ENCODE data around the gene DCTN4. TPM values are rescaled to one million over a fixed set of nuclear protein-coding genes. Genes with fewer than 3 reads are reported as not detected.

Gene DCTN4
- total RNA-seq, 3 donors from 2014 or later: 68.5 to 99.5 (median 83.4) TPM

- H3K36me3 ChIP-seq: no peaks in the 10 kb centered on the region
- H3K9me3 ChIP-seq: no peaks in the 10 kb centered on the region
- H3K27ac ChIP-seq: peak overlapping the region; percentile 95 to 98
- no peak for DNase-seq (ENCODE audit: low spot score in 2 of 2)
- intact Hi-C loops (cut with DNase I; ENCODE audit: low total_unique reads): no loop called here
- TF ChIP-seq POLR2A (IDR thresholded peaks at IDR 0.05): no peak
- no peak for TF ChIP-seq POLR2AphosphoS5 (IDR thresholded peaks at IDR 0.05)
- TF ChIP-seq CTCF (IDR thresholded peaks at IDR 0.05): no peak
- no peaks in the 10 kb centered on the region for H3K27me3 ChIP-seq
- peak overlapping the region; percentile 79 to 99 (median 98) for H3K4me3 ChIP-seq
- H3K4me1 ChIP-seq: peaks cover 0 to 9% of the 10 kb centered on the region in 2 donors
Measured at GRCh38 chr5:150700246-150700593, 58.6 kb downstream of the DCTN4 start.

- H3K4me1 ChIP-seq: peaks cover 0 to 4% of the 10 kb centered on the region in 2 donors
- peaks cover 24% of the 10 kb centered on the region for H3K36me3 ChIP-seq
- H3K9me3 ChIP-seq: no peaks in the 10 kb centered on the region
- H3K27me3 ChIP-seq: no peaks in the 10 kb centered on the region
- DNase-seq (ENCODE audit: low spot score in 2 of 2): no peak
- no peak overlapping the region for H3K27ac ChIP-seq
- no peak overlapping the region for H3K4me3 ChIP-seq
- intact Hi-C loops (cut with DNase I; ENCODE audit: low total_unique reads): loop anchor here (5.0 kb wide), 1 partner anchor 442 kb away; no protein-coding TSS in a partner anchor
- TF ChIP-seq CTCF (IDR thresholded peaks at IDR 0.05) (no peak), POLR2AphosphoS5 (IDR thresholded peaks at IDR 0.05) (no peak), POLR2A (IDR thresholded peaks at IDR 0.05) (no peak)
Measured at GRCh38 chr5:150694612-150695011, 64.2 kb downstream of the DCTN4 start.

GRCh38 chr5:150692276-150692675 lies 66.5 kb downstream of the DCTN4 start:
- peaks cover 24% of the 10 kb centered on the region for H3K36me3 ChIP-seq

GRCh38 chr5:150690760-150691159 lies 68.1 kb downstream of the DCTN4 start:
- H3K4me3 ChIP-seq: no peak overlapping the region

More at GRCh38 chr5:150692276-150692675, 66.5 kb downstream of the DCTN4 start:
- no peaks in the 10 kb centered on the region for H3K9me3 ChIP-seq
- TF ChIP-seq CTCF (IDR thresholded peaks at IDR 0.05) (no peak), POLR2AphosphoS5 (IDR thresholded peaks at IDR 0.05) (no peak), POLR2A (IDR thresholded peaks at IDR 0.05) (no peak)
- no peaks in the 10 kb centered on the region for H3K27me3 ChIP-seq
- no peak overlapping the region for H3K4me3 ChIP-seq
- H3K27ac ChIP-seq: no peak overlapping the region
- DNase-seq (ENCODE audit: low spot score in 2 of 2): no peak
- intact Hi-C loops (cut with DNase I; ENCODE audit: low total_unique reads): no loop called here
- H3K4me1 ChIP-seq: no peaks in the 10 kb centered on the region

GRCh38 chr5:150689120-150689519 lies 69.7 kb downstream of the DCTN4 start:
- Histone ChIP-seq H3K9me3 (no peaks in the 10 kb centered on the region), H3K27ac (no peak overlapping the region), H3K4me1 (no peaks in the 10 kb centered on the region), H3K27me3 (no peaks in the 10 kb centered on the region), H3K36me3 (peaks cover 24% of the 10 kb centered on the region), H3K4me3 (no peak overlapping the region)
- intact Hi-C loops (cut with DNase I; ENCODE audit: low total_unique reads): no loop called here
- TF ChIP-seq CTCF (IDR thresholded peaks at IDR 0.05) (no peak), POLR2A (IDR thresholded peaks at IDR 0.05) (no peak), POLR2AphosphoS5 (IDR thresholded peaks at IDR 0.05) (no peak)
- DNase-seq (ENCODE audit: low spot score in 2 of 2): no peak

More at GRCh38 chr5:150690760-150691159, 68.1 kb downstream of the DCTN4 start:
- no peak overlapping the region for H3K27ac ChIP-seq
- no peaks in the 10 kb centered on the region for H3K9me3 ChIP-seq
- no peak for TF ChIP-seq POLR2A (IDR thresholded peaks at IDR 0.05)
- no peak for TF ChIP-seq CTCF (IDR thresholded peaks at IDR 0.05)
- TF ChIP-seq POLR2AphosphoS5 (IDR thresholded peaks at IDR 0.05): no peak
- intact Hi-C loops (cut with DNase I; ENCODE audit: low total_unique reads): no loop called here
- no peaks in the 10 kb centered on the region for H3K27me3 ChIP-seq
- no peaks in the 10 kb centered on the region for H3K4me1 ChIP-seq
- DNase-seq (ENCODE audit: low spot score in 2 of 2): no peak
- H3K36me3 ChIP-seq: peaks cover 24% of the 10 kb centered on the region

Data from breast epithelium (tissue), 4 donors.